H54 (cell line): ENCODE data around the gene SLF2.

Source experiments
- DNase-seq: peaks from one replicate; pipeline ENCODE4 v3.0.0; 2011; ENCODE audit warnings: low spot score, mixed read lengths; ENCODE audit not compliant: insufficient read length
- FAIRE-seq: peaks from 3 replicates; lab custom pipeline; 2011; peaks lifted over from hg19 to GRCh38; lab: Jason Lieb, UNC
- POLR2A ChIP-seq: IDR thresholded peaks from 2 replicates; pipeline ENCODE4 v1.6.1; 2011; ENCODE audit warnings: low read depth, mild to moderate bottlenecking, low read length

The SLF2 gene

DNA sequence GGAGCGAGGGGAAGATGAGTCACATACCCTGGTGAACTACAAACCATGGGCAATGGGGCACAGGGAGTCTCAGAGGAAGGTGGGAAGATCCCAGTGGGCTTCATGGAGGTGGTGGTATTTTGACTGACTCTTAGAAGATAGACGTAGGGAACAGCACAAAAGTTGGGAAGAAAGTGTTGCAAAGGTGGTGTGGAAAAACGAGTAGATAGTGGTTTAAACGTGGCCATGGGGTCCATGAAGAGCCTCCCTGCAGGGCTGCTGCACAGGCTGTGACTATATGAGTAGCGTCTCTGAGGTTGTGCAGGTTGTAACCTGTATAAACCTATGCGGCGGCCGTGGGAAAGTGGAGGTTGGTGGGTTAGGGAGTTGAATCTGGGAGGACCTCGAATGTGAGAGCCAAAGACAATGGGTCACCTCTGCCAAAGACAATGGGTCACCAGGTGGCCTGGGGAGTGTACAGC is 100.6 kb downstream of the SLF2 start:
- no peak; the same call in 1 of the 2 replicates for TF ChIP-seq POLR2A
- DNase-seq (no peak), FAIRE-seq (no peak)

DNA sequence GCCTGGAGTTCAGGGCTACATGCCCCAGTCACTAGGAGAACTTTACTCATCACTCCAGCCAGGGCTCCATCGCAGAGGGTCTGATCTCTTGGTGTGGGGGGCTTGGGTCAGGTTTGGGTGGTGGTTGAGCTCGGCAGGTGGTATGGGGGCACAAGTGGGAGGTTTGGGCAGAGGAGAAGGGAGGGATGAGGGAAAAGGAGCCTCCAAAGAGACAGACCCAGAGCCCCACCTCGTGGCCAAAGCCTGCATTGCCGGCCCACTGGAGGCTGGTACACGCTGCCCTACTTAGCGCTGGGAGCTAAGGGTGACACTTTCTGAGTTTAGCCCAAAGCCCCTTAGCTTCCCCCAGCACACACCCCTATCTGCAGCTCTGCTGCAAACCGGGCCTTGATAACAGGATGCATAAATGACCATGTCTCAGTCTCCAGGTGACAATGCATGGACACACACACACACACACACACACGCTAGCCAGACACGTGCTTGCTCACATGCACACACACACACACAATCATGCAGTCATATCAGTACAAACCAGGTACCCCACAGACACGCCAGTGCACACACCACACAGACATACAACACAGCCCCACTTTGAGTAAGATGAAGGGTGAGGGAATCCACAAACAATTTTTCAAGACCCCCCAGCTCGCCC is 101.6 kb downstream of the SLF2 start:
- DNase-seq: no peak
- no peak for TF ChIP-seq POLR2A
- no peak for FAIRE-seq
